ENCODE measurements around the gene GPR107.

DNA sequence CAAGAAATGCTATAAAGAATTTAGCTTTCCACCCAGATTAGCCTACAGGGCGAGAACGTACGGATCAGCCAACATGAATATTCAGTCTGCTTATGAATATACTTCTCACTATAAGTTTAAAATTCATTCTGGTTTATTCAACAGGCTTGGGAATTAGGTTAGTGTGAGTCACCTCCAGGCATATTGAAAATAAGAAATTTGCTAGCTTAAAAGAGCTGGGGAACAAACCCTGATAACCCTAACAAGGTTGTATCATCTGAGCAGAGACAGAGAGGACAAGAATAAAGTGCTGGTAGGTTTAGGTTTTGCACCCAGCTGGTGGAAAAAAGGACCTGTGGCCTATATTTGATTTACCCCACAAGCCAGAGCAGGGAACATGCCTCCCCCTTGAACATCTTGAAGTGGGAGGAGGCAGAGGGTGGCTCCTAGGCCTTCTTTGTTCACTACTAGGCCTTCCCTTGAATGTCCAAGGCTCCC is 23.0 kb upstream of the GPR107 start:
- TF ChIP-seq TAF1 (IDR thresholded peaks at IDR 0.05; ENCODE audit: low read depth) (no peak), EP300 (IDR thresholded peaks at IDR 0.05; ENCODE audit: borderline replicate concordance) (no peak), TEAD4 (IDR thresholded peaks at IDR 0.05) (no peak), CREB1 (IDR thresholded peaks at IDR 0.05; ENCODE audit: low read depth) (no peak), ZBTB7A (IDR thresholded peaks at IDR 0.05; ENCODE audit: low read depth) (no peak), TCF12 (IDR thresholded peaks at IDR 0.05; ENCODE audit: low read depth) (no peak), NFIC (IDR thresholded peaks at IDR 0.05) (no peak), EGR1 (IDR thresholded peaks at IDR 0.05) (no peak), YY1 (IDR thresholded peaks at IDR 0.05; ENCODE audit: low read depth) (no peak), RAD21 (IDR thresholded peaks at IDR 0.05; ENCODE audit: low read depth) (no peak)
- TF ChIP-seq, protein P1, sequence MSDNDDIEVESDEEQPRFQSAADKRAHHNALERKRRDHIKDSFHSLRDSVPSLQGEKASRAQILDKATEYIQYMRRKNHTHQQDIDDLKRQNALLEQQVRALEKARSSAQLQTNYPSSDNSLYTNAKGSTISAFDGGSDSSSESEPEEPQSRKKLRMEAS (IDR thresholded peaks at IDR 0.05): no peak
- TF ChIP-seq, protein P2, sequence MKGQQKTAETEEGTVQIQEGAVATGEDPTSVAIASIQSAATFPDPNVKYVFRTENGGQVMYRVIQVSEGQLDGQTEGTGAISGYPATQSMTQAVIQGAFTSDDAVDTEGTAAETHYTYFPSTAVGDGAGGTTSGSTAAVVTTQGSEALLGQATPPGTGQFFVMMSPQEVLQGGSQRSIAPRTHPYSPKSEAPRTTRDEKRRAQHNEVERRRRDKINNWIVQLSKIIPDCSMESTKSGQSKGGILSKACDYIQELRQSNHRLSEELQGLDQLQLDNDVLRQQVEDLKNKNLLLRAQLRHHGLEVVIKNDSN (IDR thresholded peaks at IDR 0.05): no peak
